PC-3 (cell line): ENCODE measurements around the gene CCDC187. TPM values are rescaled to one million over a fixed set of nuclear protein-coding genes. Genes with fewer than 3 reads are reported as not detected.
A peak's percentile ranks its signal among the peaks of the same experiment; 100 is the strongest.

Source experiments
- ATAC-seq: fragments of 200-7000 bp; cut with Tn5 transposase; 2 replicates; pipeline ENCODE4 v1.9.1; 2020; ENCODE audit warnings: mild to moderate bottlenecking, moderate library complexity
- BruUV-seq: library from RNA; stranded (reverse); fragments of 400-500 nt; replicated peaks from 2 replicates; lab custom pipeline; 2021; lab: Mats Ljungman, UMichigan
- CTCF ChIA-PET: fragments of 300-600 bp; sonication (Branson Sonifier 250); formaldehyde crosslinking; loops from one replicate; lab custom pipeline; 2022; ENCODE audit warnings: antibody characterized with exemption; lab: Charles Lee
- POLR2A ChIA-PET: fragments of 300-600 bp; sonication (Branson Sonifier 250); formaldehyde crosslinking; loops from one replicate; lab custom pipeline; 2022; ENCODE audit warnings: antibody characterized with exemption; ENCODE audit not compliant: unreplicated experiment; lab: Charles Lee
- DNase-seq: peaks from one replicate; pipeline ENCODE4 v3.0.0-alpha.2; 2015
- H2AFZ ChIP-seq: fragments of 300-600 bp; sonication (generic); 2 replicates; pipeline ENCODE4 v1.6.0; 2016; ENCODE audit warnings: antibody characterized with exemption, low read length
- H3F3A ChIP-seq: fragments of 300-600 bp; sonication (generic); one replicate; pipeline ENCODE4 v1.6.0; 2017; ENCODE audit warnings: antibody characterized with exemption, low read length, control low read depth, mild to moderate bottlenecking; ENCODE audit not compliant: unreplicated experiment
- H3K27ac ChIP-seq: fragments of 300-600 bp; sonication (generic); 2 replicates; pipeline ENCODE4 v1.5.1; 2016; ENCODE audit warnings: mild to moderate bottlenecking, low read length
- H3K27me3 ChIP-seq: fragments of 300-600 bp; sonication (generic); 2 replicates; pipeline ENCODE4 v1.6.1; 2016; ENCODE audit warnings: low read length, mixed read lengths
- H3K36me3 ChIP-seq: fragments of 300-600 bp; sonication (generic); 2 replicates; pipeline ENCODE4 v1.6.1; 2016; ENCODE audit warnings: low read depth, mixed run types, low read length, mixed read lengths
- H3K4me1 ChIP-seq: fragments of 300-600 bp; sonication (generic); 2 replicates; pipeline ENCODE4 v1.5.1; 2016; ENCODE audit warnings: low read length; ENCODE audit not compliant: insufficient read depth
- H3K4me2 ChIP-seq: fragments of 300-600 bp; sonication (generic); 2 replicates; pipeline ENCODE4 v1.6.0; 2016; ENCODE audit warnings: low read length
- H3K4me3 ChIP-seq: fragments of 300-600 bp; sonication (generic); 2 replicates; pipeline ENCODE4 v1.5.1; 2016; ENCODE audit warnings: mild to moderate bottlenecking, low read length, mixed read lengths
- H3K79me2 ChIP-seq: fragments of 300-600 bp; sonication (generic); 2 replicates; pipeline ENCODE4 v1.6.1; 2017; ENCODE audit warnings: low read length, mixed read lengths
- H3K9ac ChIP-seq: fragments of 300-600 bp; sonication (generic); 2 replicates; pipeline ENCODE4 v1.6.0; 2016; ENCODE audit warnings: mild to moderate bottlenecking, low read length
- H3K9me2 ChIP-seq: fragments of 300-600 bp; sonication (generic); replicated peaks from 2 replicates; pipeline ENCODE4 v1.6.1; 2016; ENCODE audit warnings: mixed run types, low read length, mixed read lengths
- H3K9me3 ChIP-seq: fragments of 300-600 bp; sonication (generic); 2 replicates; pipeline ENCODE4 v1.6.1; 2016; ENCODE audit warnings: low read length, mixed read lengths
- H4K20me1 ChIP-seq: fragments of 300-600 bp; sonication (generic); 2 replicates; pipeline ENCODE4 v1.6.1; 2016; ENCODE audit warnings: low read length, mixed read lengths
- EZH2 ChIP-seq: fragments of 300-600 bp; sonication (generic); IDR thresholded peaks from one replicate; pipeline ENCODE4 v1.6.1; 2017; ENCODE audit warnings: antibody characterized with exemption, mild to moderate bottlenecking, low read length; ENCODE audit not compliant: unreplicated experiment
- EZH2phosphoT487 ChIP-seq: fragments of 300-600 bp; sonication (generic); IDR thresholded peaks from 2 replicates; pipeline ENCODE4 v1.6.1; 2018; ENCODE audit warnings: mild to moderate bottlenecking, antibody characterized with exemption, low read length, borderline replicate concordance
- intact Hi-C: fragments of 100-400 bp; cut with micrococcal nuclease; formaldehyde crosslinking; loops from 2 replicates; pipeline ENCODE4 v1.9.0; 2023
- total RNA-seq: library from RNA; depleted of rRNA; stranded (reverse); fragments of >200 nt; gene quantifications from 2 replicates; pipeline ENCODE4 v1.2.3, GENCODE V29; 2014
- TF ChIP-seq, protein P1 (sequence below): fragments of 300-600 bp; sonication (generic); conservative IDR thresholded peaks from 2 replicates; pipeline ENCODE4 v1.5.1; 2017; ENCODE audit warnings: antibody characterized with exemption, low read depth, mild to moderate bottlenecking, low read length

CCDC187 gene
- total RNA-seq, 1 experiment from 2014 or later: 0.04 TPM

DNA sequence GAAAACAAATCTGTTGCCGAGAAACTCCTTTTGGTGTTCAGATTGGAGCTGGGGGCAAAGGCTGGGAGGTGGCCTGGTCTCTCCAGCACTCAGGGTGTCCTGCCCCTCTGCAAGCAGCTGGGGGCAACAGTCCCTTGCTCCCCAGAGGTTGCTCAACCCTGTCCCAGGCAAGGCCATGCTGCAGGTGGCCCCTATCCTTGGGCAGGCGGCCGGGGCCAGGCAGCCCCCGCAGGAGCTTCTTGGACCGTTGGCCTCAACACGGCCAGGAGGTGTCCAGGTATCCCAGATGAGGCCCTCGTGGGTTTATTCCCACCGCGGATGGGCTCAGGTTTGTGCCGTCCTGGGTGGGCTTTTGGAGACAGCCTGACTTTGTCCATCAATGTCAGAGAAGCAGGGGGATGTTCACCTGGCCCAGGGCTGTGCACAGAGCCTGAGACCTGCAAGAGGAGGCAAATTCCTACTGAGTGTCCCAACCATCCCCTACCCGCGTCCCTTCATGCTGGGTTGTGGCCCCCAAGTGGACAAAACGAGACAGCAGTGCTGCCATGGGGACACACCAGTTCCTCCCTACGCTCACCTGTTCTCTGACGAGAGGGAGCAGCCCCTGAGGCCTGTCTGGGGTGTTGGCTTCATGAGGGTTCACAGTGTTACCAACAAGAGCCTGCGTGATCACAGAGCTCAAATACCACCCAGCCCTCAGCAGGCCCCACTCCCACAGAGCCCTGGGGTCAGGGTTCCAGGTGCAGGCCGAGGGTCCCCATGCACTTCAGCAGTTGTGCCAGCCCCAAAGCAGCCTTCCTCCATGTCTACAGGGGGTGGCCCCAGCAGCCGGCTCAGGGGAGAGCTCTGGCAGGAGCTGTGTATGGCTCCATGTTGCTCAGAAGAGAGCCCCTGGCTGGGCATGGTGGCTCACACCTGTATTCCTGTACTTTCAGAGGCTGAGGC lies 9.5 kb upstream of the CCDC187 start:
- DNase-seq (no peak), ATAC-seq (no peak)
- BruUV-seq: no TSS peak
- Histone ChIP-seq H3K9me2 (no peaks in the 10 kb centered on the region), H3K4me3 (no peak overlapping the region), H3K4me2 (no peak overlapping the region), H3K79me2 (no peaks in the 10 kb centered on the region), H3K27me3 (no peaks in the 10 kb centered on the region), H4K20me1 (no peaks in the 10 kb centered on the region), H3K9ac (no peak overlapping the region), H2AFZ (no peak overlapping the region), H3K36me3 (no peaks in the 10 kb centered on the region), H3K4me1 (no peaks in the 10 kb centered on the region), H3F3A (no peaks in the 10 kb centered on the region), H3K9me3 (no peaks in the 10 kb centered on the region), H3K27ac (no peak overlapping the region)
- ChIA-PET CTCF (no interaction called here), POLR2A (no interaction called here)
- intact Hi-C loops: no loop called here
- TF ChIP-seq EZH2 (no peak), EZH2phosphoT487 (no peak)
- TF ChIP-seq, protein P1, sequence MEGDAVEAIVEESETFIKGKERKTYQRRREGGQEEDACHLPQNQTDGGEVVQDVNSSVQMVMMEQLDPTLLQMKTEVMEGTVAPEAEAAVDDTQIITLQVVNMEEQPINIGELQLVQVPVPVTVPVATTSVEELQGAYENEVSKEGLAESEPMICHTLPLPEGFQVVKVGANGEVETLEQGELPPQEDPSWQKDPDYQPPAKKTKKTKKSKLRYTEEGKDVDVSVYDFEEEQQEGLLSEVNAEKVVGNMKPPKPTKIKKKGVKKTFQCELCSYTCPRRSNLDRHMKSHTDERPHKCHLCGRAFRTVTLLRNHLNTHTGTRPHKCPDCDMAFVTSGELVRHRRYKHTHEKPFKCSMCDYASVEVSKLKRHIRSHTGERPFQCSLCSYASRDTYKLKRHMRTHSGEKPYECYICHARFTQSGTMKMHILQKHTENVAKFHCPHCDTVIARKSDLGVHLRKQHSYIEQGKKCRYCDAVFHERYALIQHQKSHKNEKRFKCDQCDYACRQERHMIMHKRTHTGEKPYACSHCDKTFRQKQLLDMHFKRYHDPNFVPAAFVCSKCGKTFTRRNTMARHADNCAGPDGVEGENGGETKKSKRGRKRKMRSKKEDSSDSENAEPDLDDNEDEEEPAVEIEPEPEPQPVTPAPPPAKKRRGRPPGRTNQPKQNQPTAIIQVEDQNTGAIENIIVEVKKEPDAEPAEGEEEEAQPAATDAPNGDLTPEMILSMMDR: no peak

DNA sequence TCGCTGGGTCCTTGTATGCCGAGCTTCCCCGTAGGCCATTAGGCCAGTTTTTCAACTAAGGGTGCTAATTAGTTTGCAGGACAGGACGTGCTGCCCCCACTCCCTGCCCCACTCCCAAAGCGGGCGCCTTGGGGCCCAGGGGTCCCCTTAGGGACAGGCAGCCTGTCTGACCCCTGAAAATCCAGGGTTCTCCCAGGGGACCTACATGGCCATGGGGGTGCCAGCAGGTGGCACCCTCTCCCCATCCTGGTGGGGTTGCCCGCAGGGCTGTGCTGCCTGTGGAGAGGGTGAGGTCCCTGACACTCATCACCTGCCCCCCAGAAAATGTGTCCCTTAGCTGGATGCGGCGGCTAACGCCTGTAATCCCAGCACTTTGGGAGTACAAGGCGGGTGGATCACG lies 8.5 kb upstream of the CCDC187 start:
- intact Hi-C loops: no loop called here
- Histone ChIP-seq H3K4me2 (no peak overlapping the region), H3K79me2 (no peaks in the 10 kb centered on the region), H3K4me3 (no peak overlapping the region), H3K27ac (no peak overlapping the region), H3K9me3 (no peaks in the 10 kb centered on the region), H4K20me1 (no peaks in the 10 kb centered on the region), H3F3A (no peaks in the 10 kb centered on the region), H3K4me1 (no peaks in the 10 kb centered on the region), H3K36me3 (no peaks in the 10 kb centered on the region), H2AFZ (no peak overlapping the region), H3K9me2 (no peaks in the 10 kb centered on the region), H3K9ac (no peak overlapping the region), H3K27me3 (no peaks in the 10 kb centered on the region)
- DNase-seq: peak; percentile 39
- ChIA-PET POLR2A (no interaction called here), CTCF (no interaction called here)
- peak; percentile 72 for ATAC-seq
- no TSS peak for BruUV-seq
- TF ChIP-seq EZH2phosphoT487 (no peak), EZH2 (no peak)
- TF ChIP-seq, protein P1: peak; percentile 55

DNA sequence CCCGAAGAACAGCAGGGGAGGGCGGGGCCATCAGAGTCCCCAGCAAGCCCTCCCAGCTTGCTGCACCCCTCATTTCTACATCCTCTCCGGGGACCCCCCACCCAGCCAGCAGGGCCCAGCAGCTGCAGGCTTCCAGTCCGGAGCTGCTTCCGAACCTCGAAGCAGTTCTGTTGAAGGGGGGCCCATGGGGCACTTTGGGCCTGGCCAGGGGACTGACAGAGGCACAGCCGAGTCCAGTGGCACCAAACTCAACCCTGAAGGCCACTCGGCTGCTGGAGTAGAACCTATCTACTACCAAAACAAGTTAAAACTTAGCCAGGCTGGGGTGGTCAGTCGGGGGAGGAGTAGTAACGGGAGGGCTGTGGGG lies 8.1 kb upstream of the CCDC187 start:
- H3K4me1 ChIP-seq: no peaks in the 10 kb centered on the region
- H3K79me2 ChIP-seq: no peaks in the 10 kb centered on the region
- H3K9ac ChIP-seq: no peak overlapping the region
- CTCF ChIA-PET: no interaction called here
- H3K27me3 ChIP-seq: no peaks in the 10 kb centered on the region
- H3F3A ChIP-seq: no peaks in the 10 kb centered on the region
- ATAC-seq (no peak), DNase-seq (no peak)
- TF ChIP-seq, protein P1: no peak
- TF ChIP-seq EZH2phosphoT487: no peak
- TF ChIP-seq EZH2: no peak
- no peak overlapping the region for H3K4me2 ChIP-seq
- no peak overlapping the region for H3K4me3 ChIP-seq
- no peaks in the 10 kb centered on the region for H3K36me3 ChIP-seq
- no TSS peak for BruUV-seq
- intact Hi-C loops: no loop called here
- POLR2A ChIA-PET: no interaction called here
- H3K9me3 ChIP-seq: no peaks in the 10 kb centered on the region
- H4K20me1 ChIP-seq: no peaks in the 10 kb centered on the region
- no peaks in the 10 kb centered on the region for H3K9me2 ChIP-seq
- no peak overlapping the region for H3K27ac ChIP-seq
- no peak overlapping the region for H2AFZ ChIP-seq
